NCI-H2029 (cell line): ENCODE data around the gene PPP1R36.
A peak's percentile ranks its signal among the peaks of the same experiment; 100 is the strongest.
"Not testable (repeated sequence)": the region's sequence is repeated elsewhere in the genome, so short reads cannot be mapped to it uniquely, and the experiment has no call there.

Experiments
- DNase-seq: peaks from one replicate; lab custom pipeline; 2025; lab: John Stamatoyannopoulos, UW

The PPP1R36 gene

DNA sequence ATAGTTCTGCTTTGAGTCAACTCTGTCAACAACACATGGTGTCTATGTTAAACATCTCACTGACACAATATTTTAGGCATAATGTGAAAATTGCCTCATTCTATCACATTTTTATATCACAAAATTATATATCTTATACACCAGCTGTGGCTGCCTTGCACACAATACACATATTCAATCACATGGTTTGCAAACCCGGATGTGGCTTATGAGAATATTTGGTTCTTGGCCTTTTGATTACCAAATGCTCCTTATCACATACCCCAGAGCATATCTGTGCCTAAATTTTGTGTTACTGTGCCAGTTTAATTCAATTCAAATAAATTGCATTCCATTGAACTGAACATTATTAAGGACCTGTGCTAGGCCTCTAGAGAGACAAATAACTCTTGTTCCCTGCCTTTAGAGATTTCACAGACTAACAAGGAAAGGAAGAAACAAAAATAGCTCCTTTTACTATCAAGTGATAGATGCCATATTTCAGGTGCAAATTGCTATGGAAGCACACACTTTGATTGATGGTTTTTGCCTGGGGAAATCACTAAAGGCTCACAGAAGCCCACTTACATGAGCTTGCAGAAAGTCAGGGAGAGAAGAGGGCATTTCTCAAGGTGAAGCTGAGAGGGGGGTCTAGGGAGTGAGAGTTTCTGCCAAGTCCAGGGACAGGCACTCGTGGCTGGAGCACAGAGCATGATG is 63.4 kb downstream of the PPP1R36 start:
- DNase-seq, result no peak

DNA sequence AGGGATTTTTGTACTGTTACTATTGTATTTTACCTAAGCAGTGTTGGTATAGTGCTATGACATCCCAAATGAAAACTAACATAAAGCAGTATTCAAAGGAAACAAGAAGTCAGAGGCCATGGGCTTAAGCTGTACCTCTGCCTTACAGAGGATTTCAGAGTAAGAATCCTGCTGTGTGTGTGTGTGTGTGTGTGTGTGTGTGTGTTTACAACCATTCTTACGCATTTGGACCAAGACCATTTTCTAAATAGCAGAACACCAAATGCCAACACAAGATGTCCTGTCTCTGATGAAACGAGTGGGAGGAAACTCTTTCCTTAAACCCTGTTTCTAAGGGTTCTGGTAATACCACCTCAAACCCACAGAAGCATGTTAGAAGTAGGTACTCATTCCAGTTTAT is 64.4 kb downstream of the PPP1R36 start:
- no peak for DNase-seq

DNA sequence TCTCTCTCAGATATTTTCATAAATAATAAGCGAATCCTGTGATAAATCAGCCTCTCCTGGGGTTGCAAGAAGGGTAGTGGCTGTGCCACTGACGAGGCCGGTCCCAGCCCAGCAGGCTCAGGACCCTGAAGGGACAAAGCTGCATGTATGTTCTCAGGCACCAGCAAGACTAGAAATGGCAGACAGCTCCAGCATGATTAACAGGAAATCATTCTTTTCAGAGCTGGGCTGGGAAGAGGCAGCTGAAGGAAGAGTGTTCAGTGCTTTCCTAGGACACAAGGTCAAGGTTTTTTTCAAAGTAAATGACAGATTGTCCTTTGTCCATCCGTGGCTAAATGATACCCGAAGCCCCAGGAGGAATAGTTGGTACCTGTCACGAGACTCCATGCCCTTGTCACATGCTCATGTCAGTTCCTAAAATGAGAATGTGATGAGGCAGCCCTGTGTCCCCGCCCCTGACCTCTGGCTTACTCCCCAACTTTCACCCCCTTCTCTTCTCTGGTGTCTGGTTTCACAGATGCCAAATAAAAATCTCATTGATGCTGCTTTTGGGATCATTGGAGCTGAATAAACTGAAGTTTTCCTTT is 65.1 kb downstream of the PPP1R36 start:
- no peak for DNase-seq

DNA sequence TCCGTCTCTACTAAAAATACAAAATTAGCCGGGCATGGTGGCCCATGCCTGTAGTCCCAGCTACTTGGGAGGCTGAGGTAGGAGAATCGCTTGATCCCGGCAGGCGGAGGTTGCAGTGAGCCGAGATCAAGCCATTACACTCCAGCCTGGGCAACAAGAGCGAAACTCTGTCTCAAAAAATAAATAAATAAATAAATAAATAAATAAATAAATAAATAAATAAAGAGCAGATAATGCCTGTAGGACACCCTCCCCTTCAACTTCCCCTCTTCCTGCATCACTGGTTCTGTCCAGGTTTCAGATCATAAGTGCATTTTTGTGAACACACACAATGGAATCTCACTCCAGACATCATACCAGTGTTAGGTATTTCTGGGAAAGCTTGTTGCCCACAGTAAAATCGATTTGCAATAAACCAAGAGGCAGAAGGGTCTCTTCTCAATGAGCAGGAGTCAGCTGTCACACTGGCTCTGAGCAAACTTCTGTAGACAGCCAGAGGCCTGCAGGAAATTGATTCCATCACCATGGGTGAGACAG is 68.2 kb downstream of the PPP1R36 start:
- not testable (repeated sequence) for DNase-seq

GRCh38 chr14:64620910-64621309 is 71.1 kb downstream of the PPP1R36 start:
- DNase-seq, result no peak

DNA sequence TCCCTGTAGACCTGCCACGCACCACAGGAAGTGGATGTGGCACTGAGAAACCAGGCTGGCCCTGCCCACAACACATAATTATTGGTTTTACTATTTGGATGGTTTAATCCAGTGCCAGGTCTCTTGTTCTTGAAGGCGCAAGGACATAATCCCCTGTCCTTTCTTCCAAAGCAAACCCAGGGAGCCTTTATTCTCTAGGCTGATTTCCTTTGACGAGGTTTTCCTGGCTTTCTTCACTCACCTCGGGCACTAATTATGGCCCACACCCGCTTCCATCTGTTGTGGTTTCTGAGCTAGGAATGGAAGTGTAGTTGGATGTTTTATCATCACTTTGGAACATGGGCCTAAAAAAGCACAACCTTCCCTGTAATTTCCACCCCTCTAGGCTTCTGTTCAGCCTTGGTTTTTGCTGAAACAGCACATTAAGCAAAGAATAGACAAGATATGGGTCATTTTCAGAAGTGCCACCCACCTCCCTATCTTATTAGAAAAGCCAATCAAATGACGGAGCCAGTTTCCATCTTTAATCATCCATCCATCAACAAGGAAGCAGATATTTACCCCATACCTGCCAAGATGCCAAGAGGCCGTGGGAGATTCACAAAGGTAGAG is 73.9 kb downstream of the PPP1R36 start:
- no peak for DNase-seq

- no peak for DNase-seq
Measured at GRCh38 chr14:64625386-64626232, 75.8 kb downstream of the PPP1R36 start.

DNA sequence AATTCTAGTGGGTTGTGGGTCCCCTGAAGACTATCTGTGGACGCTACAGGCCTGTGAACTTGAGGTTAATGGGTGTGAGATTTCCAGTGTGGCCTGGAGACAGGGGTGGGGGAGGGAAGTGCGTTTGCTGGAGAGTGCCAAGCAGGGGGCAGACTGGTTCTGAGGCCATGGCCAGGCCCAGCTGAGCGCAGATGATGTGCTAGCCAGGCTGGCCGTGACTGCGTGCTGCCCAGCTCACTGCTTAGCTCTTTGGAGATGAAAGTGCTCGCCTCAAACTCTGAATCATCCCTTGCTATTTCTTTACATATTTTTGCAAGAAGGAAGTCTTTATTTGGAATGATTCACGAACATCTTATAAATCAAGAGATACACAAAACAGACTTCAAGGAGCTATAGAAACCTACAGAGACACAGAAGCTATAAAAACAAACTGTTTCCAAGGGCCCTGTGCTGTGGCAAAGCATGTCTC is 79.2 kb downstream of the PPP1R36 start:
- no peak for DNase-seq

DNA sequence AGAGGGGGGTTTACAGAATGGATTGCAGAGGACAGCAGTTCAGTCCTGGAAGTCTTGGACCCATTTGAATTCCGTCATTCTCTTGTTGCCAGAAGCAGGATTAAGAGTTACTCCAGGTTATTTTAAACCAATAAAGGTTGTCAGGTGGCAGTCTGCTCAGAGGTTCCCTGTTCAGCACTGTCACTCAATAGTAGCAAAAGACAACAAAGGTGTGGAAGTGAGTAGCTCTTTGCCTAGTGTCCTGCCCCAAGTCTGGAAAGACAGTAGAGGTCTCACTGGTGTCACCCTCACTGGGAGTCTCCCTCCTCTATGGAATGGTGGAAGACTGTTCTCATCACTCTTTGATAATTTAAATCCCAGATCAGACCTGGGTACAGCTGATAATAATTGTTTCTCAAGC is 81.0 kb downstream of the PPP1R36 start:
- no peak for DNase-seq

- not testable (repeated sequence) for DNase-seq
Measured at GRCh38 chr14:64631222-64631621, 81.5 kb downstream of the PPP1R36 start.

- DNase-seq, result no peak
Measured at GRCh38 chr14:64632056-64632455, 82.3 kb downstream of the PPP1R36 start.

- DNase-seq, result no peak
Measured at GRCh38 chr14:64634558-64634957, 84.8 kb downstream of the PPP1R36 start.

GRCh38 chr14:64636208-64636979 is 86.6 kb downstream of the PPP1R36 start:
- DNase-seq, result peak; percentile 27

- DNase-seq, result no peak
Measured at GRCh38 chr14:64636980-64637429, 87.2 kb downstream of the PPP1R36 start.

- no peak for DNase-seq
Measured at GRCh38 chr14:64637735-64638473, 88.1 kb downstream of the PPP1R36 start.

DNA sequence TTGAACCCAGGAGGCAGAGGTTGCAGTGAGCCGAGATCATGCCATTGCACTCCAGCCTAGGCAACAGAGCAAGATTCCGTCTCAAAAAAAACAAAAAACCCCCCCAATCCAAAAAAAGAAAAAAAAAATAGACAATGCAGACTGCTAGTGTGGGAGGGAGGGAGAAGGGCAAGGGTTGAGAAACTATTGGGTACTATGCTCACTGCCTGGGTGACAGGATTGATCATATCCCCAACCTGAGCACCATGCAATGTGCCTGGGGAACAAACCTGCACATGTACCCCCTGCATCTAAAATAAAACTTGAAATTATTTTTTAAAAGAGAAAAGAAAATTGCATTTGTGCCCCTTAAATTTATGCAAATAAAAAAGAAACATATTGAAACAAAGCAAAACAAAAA is 88.9 kb downstream of the PPP1R36 start:
- DNase-seq, result no peak
